AML-193 (cell line): ENCODE data around the gene ITGA1.
"Not testable (repeated sequence)": the region's sequence is repeated elsewhere in the genome, so short reads cannot be mapped to it uniquely, and the experiment has no call there.

Experiments
- DNase-seq, 2 experiments: peaks; one replicate each; lab custom pipeline; 2025; lab: John Stamatoyannopoulos, UW

Gene ITGA1

DNA sequence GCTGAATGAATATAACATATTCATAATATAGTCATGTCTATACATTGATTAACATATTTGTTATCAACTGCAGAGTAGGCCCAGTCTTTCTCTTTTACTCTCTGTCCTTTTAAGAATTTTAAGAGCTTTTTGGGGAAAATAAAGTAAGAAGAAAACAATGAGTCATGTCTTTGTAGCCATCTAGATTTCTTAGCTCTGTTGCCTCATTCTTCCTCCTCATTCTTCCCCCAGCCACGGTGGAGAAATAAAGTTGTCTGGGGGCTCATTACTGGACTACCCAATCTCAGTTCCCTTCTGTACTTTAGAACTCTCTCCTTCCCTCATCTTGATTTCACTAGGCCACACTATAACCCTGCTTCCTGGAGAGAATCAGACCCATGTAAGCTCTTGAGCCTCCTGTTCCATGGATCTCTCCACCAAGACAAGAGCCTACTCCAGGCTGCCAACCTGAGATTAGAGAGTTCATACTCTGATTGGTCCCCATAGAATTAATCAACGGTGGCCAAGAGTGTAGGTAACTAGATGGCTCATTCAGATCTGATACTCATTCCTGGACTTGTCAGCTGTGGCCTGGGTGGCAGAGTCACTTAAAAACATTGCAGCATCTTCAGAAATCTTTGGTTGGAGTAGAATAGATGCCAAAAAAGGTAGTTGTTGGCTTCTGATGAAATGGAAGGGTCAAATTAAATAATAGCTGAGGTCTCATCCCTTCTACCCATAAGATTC lies 44.2 kb downstream of the ITGA1 start:
- DNase-seq = no peak

- no peak for DNase-seq
Measured at GRCh38 chr5:52834320-52834719, 46.6 kb downstream of the ITGA1 start.

- DNase-seq = no peak
Measured at GRCh38 chr5:52837068-52837467, 49.4 kb downstream of the ITGA1 start.

DNA sequence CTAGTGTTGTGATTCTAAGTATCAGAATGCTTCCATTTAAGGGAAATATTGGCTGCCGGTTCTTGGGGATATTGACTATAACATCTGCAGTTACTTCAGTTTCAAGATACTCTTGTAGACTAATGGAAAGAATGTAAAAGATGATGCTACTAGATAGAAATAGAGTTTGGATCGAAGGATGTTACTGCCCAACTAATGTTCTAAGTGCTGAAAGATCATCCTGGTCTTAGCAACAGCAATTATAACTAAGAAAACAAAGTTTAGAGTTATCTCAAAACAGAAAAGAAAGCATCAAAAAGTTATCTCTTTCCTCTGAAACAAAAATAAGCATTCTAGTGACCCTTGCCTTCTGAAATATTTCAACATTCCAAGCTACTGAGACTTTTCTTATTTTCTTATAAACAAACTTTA lies 49.9 kb downstream of the ITGA1 start:
- no peak for DNase-seq

GRCh38 chr5:52838326-52839015 lies 50.8 kb downstream of the ITGA1 start:
- DNase-seq = no peak

- DNase-seq = no peak
Measured at GRCh38 chr5:52839285-52839684, 51.6 kb downstream of the ITGA1 start.

DNA sequence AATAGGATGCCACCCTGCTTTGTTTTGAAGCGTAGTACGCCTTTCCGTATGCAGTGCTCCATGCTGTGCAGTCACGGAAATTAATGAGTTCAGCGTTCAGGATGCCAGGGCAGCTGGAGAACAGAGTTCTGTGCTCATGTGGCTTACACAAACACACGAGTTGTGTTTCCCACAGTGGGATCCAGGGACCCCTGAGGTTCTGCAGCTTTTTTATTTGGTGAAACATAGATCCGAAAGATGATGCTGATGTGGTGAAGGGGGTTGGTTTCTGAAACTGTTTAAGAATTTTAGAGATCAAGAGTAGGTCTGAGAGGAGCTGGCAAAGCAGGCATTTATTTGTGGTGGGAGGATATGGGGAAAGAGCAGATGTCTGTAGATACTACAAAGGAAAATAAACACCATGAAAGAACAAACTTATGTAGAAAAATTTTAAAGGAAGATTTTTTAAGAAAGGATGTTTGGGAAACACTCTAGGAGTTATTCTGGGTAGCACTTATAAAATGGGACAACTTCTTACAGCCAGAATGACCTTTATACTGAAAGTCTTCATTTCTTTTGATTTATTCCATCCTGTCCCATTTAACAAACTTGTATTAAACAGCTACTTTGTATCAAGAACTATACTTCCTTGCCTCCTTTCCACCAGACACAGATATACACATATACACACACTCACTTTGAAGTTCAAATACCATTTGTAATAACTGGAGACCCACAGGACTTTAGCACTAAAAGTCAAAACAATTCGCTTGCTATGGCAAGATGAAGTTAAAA lies 52.7 kb downstream of the ITGA1 start:
- no peak for DNase-seq

- DNase-seq = no peak
Measured at GRCh38 chr5:52841114-52841513, 53.4 kb downstream of the ITGA1 start.

- DNase-seq = no peak
Measured at GRCh38 chr5:52842111-52842510, 54.4 kb downstream of the ITGA1 start.

- no peak for DNase-seq
Measured at GRCh38 chr5:52844885-52845284, 57.2 kb downstream of the ITGA1 start.

GRCh38 chr5:52846182-52846842 lies 58.6 kb downstream of the ITGA1 start:
- DNase-seq = no peak

GRCh38 chr5:52848688-52849087 lies 61.0 kb downstream of the ITGA1 start:
- not testable (repeated sequence) for DNase-seq

DNA sequence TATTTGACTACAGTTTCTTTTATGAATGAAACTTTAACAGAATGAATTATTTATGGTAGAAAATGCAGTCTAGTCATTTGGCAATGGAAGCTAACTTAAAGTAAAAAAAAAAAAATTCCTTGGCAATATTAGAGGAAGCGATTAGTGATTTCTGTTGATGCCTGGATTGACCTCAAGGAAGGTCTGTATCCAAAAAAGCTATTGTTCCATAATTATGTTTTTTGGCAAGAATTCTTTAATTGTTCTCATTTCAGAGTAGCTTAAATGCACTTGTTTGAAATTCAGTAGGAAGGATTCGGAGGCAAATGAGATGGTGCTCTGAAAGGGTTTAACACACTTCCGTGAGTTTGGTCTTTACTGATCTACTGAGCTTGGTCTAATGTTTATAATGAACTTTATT lies 61.8 kb downstream of the ITGA1 start:
- DNase-seq = no peak

GRCh38 chr5:52853650-52854049 lies 65.9 kb downstream of the ITGA1 start:
- no peak for DNase-seq

DNA sequence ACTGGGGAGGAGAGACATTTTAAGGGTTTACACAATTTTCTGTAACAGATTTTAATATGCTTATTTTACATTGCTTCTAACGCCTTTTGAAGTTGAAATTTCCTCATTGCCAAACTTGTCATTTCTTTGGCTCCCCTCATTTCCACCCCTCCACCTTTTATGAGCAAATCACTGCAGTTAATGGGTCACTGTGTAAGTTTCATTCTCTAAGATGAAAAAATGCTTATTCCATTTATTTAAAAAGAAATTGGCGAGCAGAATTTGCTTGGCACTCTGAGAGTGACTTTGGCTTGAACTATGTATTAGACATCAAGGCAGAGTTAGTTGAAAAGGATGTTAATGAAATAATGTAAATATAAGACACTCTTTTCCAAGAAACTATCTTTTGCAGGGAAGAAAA lies 66.6 kb downstream of the ITGA1 start:
- no peak for DNase-seq

GRCh38 chr5:52854949-52855348 lies 67.2 kb downstream of the ITGA1 start:
- no peak for DNase-seq

DNA sequence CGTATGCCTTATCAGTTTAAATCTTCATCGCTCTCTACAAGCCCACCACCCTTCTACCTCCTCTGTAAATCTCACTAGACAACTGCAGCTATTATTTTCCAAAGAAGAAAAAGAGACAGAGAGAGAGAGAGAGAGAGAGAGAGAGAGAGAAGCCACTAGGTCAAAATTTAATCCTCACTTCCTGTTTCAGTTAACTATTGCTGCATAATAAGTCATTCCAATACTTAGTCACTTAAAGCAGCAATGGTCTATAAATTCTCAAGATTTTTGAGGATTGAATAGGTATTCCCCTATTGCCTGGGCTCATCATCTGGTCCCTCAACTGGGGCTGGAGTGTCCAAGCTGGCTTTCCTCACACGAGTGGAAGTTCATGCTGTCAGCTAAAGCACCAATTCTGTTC lies 68.8 kb downstream of the ITGA1 start:
- peak; percentile 41 to 50 for DNase-seq

DNA sequence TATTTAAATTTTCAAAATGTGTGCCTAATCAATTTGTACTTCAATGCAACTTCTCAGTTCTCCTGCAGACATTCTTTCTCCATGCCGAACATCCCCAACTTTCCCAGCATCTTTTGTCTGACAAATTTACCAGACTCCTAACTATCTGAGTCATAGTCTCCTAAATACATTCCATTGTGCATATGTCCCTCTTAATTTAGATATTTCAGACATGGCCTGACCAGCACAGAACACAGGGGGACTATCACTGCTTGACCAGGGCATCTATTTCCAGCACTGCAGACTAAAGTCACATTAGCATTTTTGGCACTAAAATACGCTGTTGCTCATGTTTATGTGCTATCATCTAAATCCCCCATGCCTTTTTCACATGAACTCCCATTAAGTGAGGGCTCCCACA lies 71.9 kb downstream of the ITGA1 start:
- no peak for DNase-seq

DNA sequence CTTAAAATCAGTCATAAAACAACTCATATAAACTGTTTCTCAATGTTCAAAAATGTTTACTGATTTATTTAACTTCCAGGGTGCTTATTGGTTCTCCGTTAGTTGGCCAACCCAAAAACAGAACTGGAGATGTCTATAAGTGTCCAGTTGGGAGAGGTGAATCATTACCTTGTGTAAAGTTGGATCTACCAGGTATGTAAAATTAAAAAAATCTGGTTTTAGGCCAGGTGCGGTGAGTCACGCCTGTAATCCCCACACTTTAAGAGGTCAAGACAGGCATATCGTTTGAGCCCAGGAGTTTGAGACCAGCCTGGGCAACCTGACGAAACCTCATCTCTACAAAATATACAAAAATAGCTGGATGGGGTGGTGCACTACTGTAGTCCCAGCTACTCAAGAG lies 73.7 kb downstream of the ITGA1 start:
- no peak for DNase-seq

GRCh38 chr5:52863715-52864290 lies 76.1 kb downstream of the ITGA1 start:
- DNase-seq = no peak

- peak; percentile 11 to 40 for DNase-seq
Measured at GRCh38 chr5:52864371-52864770, 76.7 kb downstream of the ITGA1 start.

DNA sequence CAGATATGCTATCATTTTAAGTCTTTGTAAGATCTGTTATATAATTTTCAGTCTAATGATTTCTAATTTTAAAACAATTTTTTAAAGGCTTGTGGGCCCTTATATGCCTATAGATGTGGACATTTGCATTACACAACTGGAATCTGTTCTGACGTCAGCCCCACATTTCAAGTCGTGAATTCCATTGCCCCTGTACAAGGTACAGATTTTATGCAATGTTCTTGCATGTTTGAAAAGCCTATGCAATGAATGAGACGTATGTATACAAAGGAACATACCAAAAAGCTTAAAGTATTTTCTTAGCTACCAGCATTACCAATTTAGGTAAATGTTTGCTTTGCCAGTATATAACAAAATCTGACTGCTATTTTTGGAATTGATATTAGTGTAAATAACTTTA lies 77.2 kb downstream of the ITGA1 start:
- no peak for DNase-seq
